Common myeloid progenitor, CD34-positive (primary cell): ENCODE data around the gene CHST15.

ENCODE experiments used
- CTCF ChIA-PET: fragments of 350-600 bp; sonication (Branson Sonifier 250); formaldehyde crosslinking; loops from one replicate; lab custom pipeline; 2021; ENCODE audit warnings: antibody characterized with exemption; lab: Charles Lee
- POLR2A ChIA-PET: fragments of 350-600 bp; sonication (Branson Sonifier 250); formaldehyde crosslinking; loops from one replicate; lab custom pipeline; 2021; ENCODE audit warnings: antibody characterized with exemption; lab: Charles Lee
- DNase-seq, 3 donors: peaks; one replicate each; pipeline versions ENCODE4 v3.0.0 to v3.0.0-alpha.2; 2013
- H3K27ac ChIP-seq, 2 experiments: 1 replicate in 1 of 2; 2 replicates in 1 of 2; pipeline ENCODE4 v1.7.0; 2013; ENCODE audit warnings: inconsistent platforms in 2 of 2, low read length in 2 of 2, mild to moderate bottlenecking in 2 of 2, low read depth in 1 of 2, moderate library complexity in 1 of 2; ENCODE audit not compliant: severe bottlenecking in 2 of 2, insufficient read depth in 1 of 2, poor library complexity in 1 of 2
- H3K27me3 ChIP-seq, 5 experiments: replicated peaks in 2 of 5; 1 replicate in 3 of 5; 2 replicates in 2 of 5; pipeline versions ENCODE4 v1.6.1 to v1.7.0; 2013; ENCODE audit warnings: low read length in 4 of 5, mild to moderate bottlenecking in 2 of 5, moderate library complexity in 2 of 5, inconsistent platforms in 1 of 5; ENCODE audit not compliant: insufficient read depth in 5 of 5, control insufficient read depth in 4 of 5
- H3K36me3 ChIP-seq, 4 experiments: 1 replicate in 2 of 4; 2 replicates in 2 of 4; pipeline versions ENCODE4 v1.6.1 to v1.7.0; 2013; ENCODE audit warnings: low read length in 3 of 4, control low read depth in 1 of 4, mild to moderate bottlenecking in 1 of 4; ENCODE audit not compliant: control insufficient read depth in 4 of 4, insufficient read depth in 4 of 4
- H3K4me1 ChIP-seq, 4 experiments: 1 replicate in 3 of 4; 2 replicates in 1 of 4; pipeline versions ENCODE4 v1.6.1 to v1.7.1; 2013; ENCODE audit warnings: low read length in 3 of 4, mild to moderate bottlenecking in 3 of 4, control low read depth in 1 of 4, inconsistent platforms in 1 of 4, moderate library complexity in 1 of 4; ENCODE audit not compliant: control insufficient read depth in 4 of 4, insufficient read depth in 4 of 4; ENCODE audit errors: control extremely low read depth in 1 of 4
- H3K4me3 ChIP-seq, 7 experiments: 1 replicate in 4 of 7; 2 replicates in 3 of 7; pipeline versions ENCODE4 v1.5.1 to v1.7.0; 2013; ENCODE audit warnings: mild to moderate bottlenecking in 7 of 7, low read length in 6 of 7, moderate library complexity in 6 of 7, inconsistent platforms in 2 of 7, low read depth in 2 of 7, control low read depth in 1 of 7; ENCODE audit not compliant: insufficient read depth in 4 of 7, control insufficient read depth in 1 of 7; ENCODE audit errors: extremely low read depth in 1 of 7
- H3K9me3 ChIP-seq, 5 experiments: 1 replicate in 4 of 5; 2 replicates in 1 of 5; pipeline versions ENCODE4 v1.6.1 to v1.7.1; 2013; ENCODE audit warnings: low read length in 4 of 5, mild to moderate bottlenecking in 2 of 5, inconsistent platforms in 1 of 5, low read depth in 1 of 5, moderate library complexity in 1 of 5; ENCODE audit not compliant: control insufficient read depth in 4 of 5, insufficient read depth in 2 of 5; ENCODE audit errors: control extremely low read depth in 1 of 5
- WGBS: methylation state at CpG from one replicate; pipeline ENCODE4 v1.1.5; 2013; ENCODE audit not compliant: insufficient coverage; 5-methylcytosine and 5-hydroxymethylcytosine counted together

Gene CHST15

GRCh38 chr10:124067825-124068400 lies 25.5 kb downstream of the CHST15 start:
- ChIA-PET CTCF (interaction anchor here (1.2 kb wide), 1 partner anchor 58 kb away, joined by 4 read pairs; no protein-coding TSS in a partner anchor), POLR2A (interaction anchor here (0.6 kb wide), 1 partner anchor 12 kb away, joined by 3 read pairs; no protein-coding TSS in a partner anchor)
- no peaks in the 10 kb centered on the region for H3K36me3 ChIP-seq
- H3K4me1 ChIP-seq = peaks cover 5 to 9% (median 8%) of the 10 kb centered on the region in 4 experiments
- H3K4me3 ChIP-seq = no peak overlapping the region
- H3K27me3 ChIP-seq = peaks cover 0 to 5% (median 0%) of the 10 kb centered on the region in 5 experiments
- no peak overlapping the region for H3K27ac ChIP-seq
- no peaks in the 10 kb centered on the region for H3K9me3 ChIP-seq
- WGBS = 98% methylated on average over 12 of the region's 14 CpGs
- no peak for DNase-seq

DNA sequence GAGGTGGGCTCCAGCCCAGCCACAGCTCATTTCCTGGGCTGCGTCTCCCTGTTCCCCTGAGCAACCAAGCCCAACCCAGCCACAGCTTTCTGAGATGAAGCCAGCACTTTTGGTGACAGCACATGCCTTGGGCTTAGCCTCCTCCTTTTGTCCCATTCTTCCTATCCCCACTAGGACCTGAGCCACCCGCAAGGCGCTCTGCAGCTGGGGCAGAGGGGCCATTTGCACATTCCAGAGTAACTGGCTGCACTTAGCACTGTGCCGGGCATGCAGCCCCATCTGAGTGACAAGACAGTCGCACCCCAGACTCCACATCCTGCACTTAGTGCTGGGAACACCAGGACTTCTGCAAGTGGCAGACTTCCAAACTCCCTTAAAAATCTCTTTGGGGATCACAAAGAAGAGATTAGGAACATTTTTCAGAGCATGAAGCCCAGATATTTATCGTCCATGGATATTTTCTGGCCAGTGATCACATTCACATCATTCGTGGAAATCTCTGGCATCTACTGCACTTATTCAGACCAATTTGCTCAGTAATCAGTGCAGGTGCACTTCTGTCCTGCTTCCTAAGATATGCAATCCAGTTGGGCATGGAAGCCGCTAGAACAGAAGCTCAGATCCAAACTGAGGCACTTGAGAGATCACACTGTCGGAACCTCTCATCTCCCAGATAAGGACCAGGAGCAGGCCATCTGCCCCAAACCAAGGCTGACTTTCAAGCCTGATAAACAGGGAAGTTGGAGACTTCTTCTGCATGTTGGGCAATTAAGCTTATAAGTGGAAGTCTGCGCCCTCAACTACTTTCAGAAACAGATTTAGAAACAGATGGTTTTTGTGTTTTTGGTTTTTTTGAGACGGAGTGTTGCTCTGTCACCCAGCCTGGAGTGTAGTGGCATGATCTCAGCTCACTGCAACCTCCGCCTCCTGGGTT lies 26.4 kb downstream of the CHST15 start:
- POLR2A ChIA-PET = interaction anchor here (0.7 kb wide), 1 partner anchor 78 kb away, joined by 3 read pairs; no protein-coding TSS in a partner anchor
- Histone ChIP-seq H3K27ac (no peak overlapping the region), H3K4me1 (peaks cover 5 to 8% (median 8%) of the 10 kb centered on the region in 4 experiments), H3K36me3 (no peaks in the 10 kb centered on the region), H3K9me3 (no peaks in the 10 kb centered on the region), H3K27me3 (peaks cover 0 to 5% (median 0%) of the 10 kb centered on the region in 5 experiments), H3K4me3 (no peak overlapping the region)
- CTCF ChIA-PET = interaction anchor here (0.8 to 1.2 kb wide), 3 partner anchors 11 to 59 kb away, joined by 3 to 4 read pairs (median 4); no protein-coding TSS in a partner anchor
- 81% methylated on average over 11 of the region's 12 CpGs for WGBS
- DNase-seq = peak in 2 of 3 donors; percentile 20 to 49

DNA sequence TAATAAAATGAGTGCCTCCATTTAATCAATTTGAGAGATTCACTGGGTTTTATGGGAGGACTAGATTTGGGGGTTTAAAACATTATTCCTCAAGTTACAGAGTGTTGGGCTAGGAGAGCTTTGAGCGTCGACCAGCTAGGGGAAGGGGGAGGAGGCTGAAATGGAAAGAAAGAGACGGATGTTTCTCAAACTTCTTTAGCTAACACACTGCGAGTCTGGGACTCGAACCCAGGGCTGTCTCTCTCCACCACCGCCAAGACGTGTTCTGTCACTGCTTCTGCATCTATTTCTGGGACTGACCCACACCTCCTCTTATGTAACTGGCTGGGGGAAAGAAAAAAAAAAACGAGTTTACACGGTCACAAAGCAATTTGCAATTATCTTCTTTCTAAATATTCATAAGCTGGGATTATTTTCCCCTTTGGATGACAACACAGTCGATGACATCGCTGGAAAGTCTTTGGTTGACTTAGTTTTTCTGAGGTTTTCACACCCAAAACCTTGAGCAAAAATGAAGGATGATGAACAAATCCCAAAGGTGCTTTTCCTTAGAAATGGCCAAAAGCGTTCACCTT lies 27.2 kb downstream of the CHST15 start:
- peaks cover 5 to 8% (median 5%) of the 10 kb centered on the region in 4 experiments for H3K4me1 ChIP-seq
- CTCF ChIA-PET = interaction anchor here (0.8 to 1.1 kb wide), 2 partner anchors 12 to 24 kb away, joined by 3 to 4 read pairs; no protein-coding TSS in a partner anchor

DNA sequence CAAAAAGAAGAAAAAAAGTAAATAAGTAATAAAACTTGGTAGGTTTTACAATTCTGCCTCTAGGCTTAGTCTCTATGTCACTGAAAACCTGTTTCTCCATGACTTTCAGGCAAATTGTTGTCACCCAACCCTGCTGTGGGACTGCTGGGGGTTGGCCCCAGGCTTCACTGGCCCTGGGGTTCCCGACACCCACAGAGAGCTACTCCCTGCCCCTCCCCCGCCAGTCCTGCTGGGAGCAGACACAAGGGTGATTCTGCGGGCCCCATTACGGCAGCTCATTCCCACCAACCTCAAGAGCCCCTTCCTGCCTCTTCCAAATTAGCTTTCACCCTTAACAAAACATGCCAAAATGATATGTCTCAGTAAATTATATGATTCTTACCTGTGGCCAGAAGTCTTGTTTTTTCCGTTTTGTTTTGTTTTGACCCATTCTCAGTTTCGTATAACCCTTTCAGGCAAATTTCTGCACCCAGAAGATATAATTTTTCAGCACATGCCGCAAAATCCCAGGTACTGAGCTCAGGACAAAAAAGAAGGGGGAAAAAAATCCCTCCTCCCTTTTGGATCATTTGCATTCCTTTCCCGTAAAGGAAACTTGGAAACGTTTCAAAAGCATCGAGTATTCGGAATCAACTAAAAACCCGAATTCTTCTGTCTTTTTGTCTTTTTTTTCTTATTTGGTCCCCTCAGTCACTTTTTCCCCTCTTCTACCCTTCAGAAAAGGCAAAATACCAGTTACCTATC lies 27.8 kb downstream of the CHST15 start:
- DNase-seq = no peak
- peaks cover 0 to 4% (median 0%) of the 10 kb centered on the region in 5 experiments for H3K27me3 ChIP-seq
- H3K9me3 ChIP-seq = no peaks in the 10 kb centered on the region
- no peak overlapping the region for H3K4me3 ChIP-seq
- ChIA-PET CTCF (interaction anchor here (1.1 kb wide), 1 partner anchor 12 kb away, joined by 4 read pairs; no protein-coding TSS in a partner anchor), POLR2A (no interaction called here)
- H3K27ac ChIP-seq = no peak overlapping the region
- peaks cover 5 to 8% (median 5%) of the 10 kb centered on the region in 4 experiments for H3K4me1 ChIP-seq
- H3K36me3 ChIP-seq = no peaks in the 10 kb centered on the region
- WGBS = 76% methylated on average over 7 of the region's 12 CpGs

More for the DNA sequence above, 27.2 kb downstream of the CHST15 start:
- POLR2A ChIA-PET = interaction anchor here (0.7 kb wide), 1 partner anchor 79 kb away, joined by 3 read pairs; no protein-coding TSS in a partner anchor
- H3K27me3 ChIP-seq = peaks cover 0 to 5% (median 0%) of the 10 kb centered on the region in 5 experiments
- DNase-seq = no peak
- no peak overlapping the region for H3K27ac ChIP-seq
- H3K4me3 ChIP-seq = no peak overlapping the region
- H3K9me3 ChIP-seq = no peaks in the 10 kb centered on the region
- 75% methylated on average over 8 of the region's 12 CpGs for WGBS
- H3K36me3 ChIP-seq = no peaks in the 10 kb centered on the region

GRCh38 chr10:124064676-124065075 lies 28.7 kb downstream of the CHST15 start:
- ChIA-PET CTCF (interaction anchor here (0.7 kb wide), 1 partner anchor 62 kb away, joined by 3 read pairs; no protein-coding TSS in a partner anchor), POLR2A (interaction anchor here (0.7 kb wide), 1 partner anchor 63 kb away, joined by 5 read pairs; no protein-coding TSS in a partner anchor)
- peaks cover 0 to 3% (median 0%) of the 10 kb centered on the region in 5 experiments for H3K27me3 ChIP-seq
- no peak overlapping the region for H3K27ac ChIP-seq
- H3K4me1 ChIP-seq = peaks cover 5 to 8% (median 5%) of the 10 kb centered on the region in 4 experiments
- no peaks in the 10 kb centered on the region for H3K36me3 ChIP-seq
- no peak overlapping the region for H3K4me3 ChIP-seq
- 74% methylated on average over 5 of the region's 6 CpGs for WGBS
- DNase-seq = peak; percentile 18 to 59 (median 24)
- no peaks in the 10 kb centered on the region for H3K9me3 ChIP-seq
